D721Med (cell line): ENCODE measurements around the gene POLK.
"Not testable (repeated sequence)": the region's sequence is repeated elsewhere in the genome, so short reads cannot be mapped to it uniquely, and the experiment has no call there.

ENCODE experiments used
- DNase-seq: peaks from one replicate; pipeline ENCODE4 v3.0.0; 2011; ENCODE audit warnings: low spot score; ENCODE audit not compliant: insufficient read length
- FAIRE-seq: peaks from 2 replicates; lab custom pipeline; 2011; peaks lifted over from hg19 to GRCh38; lab: Jason Lieb, UNC
- TF ChIP-seq, protein P1 (sequence below): IDR thresholded peaks from 2 replicates; pipeline ENCODE4 v1.5.1; 2012; ENCODE audit warnings: mild to moderate bottlenecking, control low read depth; ENCODE audit not compliant: insufficient read depth; ENCODE audit errors: missing control alignments

POLK gene

DNA sequence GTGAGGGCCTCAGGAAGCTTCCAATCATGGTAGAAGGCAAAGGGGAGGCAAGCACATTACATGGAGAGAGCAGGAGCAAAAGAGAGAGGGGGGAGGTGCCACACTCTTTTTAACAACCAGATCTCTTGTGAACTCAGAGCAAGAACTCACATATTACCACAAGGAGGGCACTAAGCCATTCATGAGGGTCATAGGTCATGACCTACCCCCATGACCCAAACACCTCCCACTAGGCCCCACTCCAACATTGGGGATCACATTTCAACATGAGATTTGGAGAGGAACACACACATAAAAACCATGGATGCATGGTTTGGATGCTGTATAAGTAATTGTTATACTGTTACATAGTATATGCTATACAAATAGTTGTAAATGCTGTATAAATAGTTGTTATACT lies 17.5 kb downstream of the POLK start:
- no peak for FAIRE-seq
- DNase-seq, result no peak
- TF ChIP-seq, protein P1, sequence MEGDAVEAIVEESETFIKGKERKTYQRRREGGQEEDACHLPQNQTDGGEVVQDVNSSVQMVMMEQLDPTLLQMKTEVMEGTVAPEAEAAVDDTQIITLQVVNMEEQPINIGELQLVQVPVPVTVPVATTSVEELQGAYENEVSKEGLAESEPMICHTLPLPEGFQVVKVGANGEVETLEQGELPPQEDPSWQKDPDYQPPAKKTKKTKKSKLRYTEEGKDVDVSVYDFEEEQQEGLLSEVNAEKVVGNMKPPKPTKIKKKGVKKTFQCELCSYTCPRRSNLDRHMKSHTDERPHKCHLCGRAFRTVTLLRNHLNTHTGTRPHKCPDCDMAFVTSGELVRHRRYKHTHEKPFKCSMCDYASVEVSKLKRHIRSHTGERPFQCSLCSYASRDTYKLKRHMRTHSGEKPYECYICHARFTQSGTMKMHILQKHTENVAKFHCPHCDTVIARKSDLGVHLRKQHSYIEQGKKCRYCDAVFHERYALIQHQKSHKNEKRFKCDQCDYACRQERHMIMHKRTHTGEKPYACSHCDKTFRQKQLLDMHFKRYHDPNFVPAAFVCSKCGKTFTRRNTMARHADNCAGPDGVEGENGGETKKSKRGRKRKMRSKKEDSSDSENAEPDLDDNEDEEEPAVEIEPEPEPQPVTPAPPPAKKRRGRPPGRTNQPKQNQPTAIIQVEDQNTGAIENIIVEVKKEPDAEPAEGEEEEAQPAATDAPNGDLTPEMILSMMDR, result no peak

DNA sequence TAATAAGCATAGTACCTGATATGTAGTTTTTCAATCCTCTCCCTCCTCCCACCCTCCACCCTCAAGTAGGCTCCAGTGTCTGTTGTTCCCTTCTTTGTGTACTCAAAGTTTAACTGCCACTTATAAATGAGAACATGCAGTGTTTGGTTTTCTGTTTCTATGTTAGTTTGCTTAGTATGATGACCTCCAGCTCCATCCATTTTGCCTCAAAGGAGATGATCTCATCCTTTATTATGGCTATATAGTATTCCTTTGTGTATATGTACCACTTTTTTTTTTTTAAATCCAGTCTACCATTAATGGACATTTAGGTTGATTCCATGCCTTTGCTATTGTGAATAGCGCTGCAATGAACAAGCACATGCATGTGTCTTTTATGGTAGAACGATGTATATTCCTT lies 20.5 kb downstream of the POLK start:
- DNase-seq, result no peak
- FAIRE-seq, result no peak
- TF ChIP-seq, protein P1, result no peak

DNA sequence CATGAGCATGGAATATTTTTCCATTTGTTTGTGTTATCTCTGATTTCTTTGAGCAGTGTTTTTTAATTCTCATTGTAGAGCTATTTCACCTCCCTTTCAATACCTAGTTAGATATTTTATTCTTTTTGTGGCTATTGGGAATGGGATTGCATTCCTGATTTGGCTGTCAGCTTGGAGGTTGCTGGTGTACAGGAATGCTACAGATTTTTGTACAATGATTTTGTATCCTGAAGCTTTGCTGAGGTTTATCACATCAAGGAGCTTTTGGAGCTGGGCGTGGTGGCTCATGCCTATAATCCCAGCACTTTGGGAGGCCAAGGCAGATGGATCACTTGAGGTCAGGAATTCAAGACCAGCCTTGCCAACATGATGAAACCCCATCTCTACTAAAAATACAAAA lies 22.0 kb downstream of the POLK start:
- not testable (repeated sequence) for DNase-seq, FAIRE-seq

DNA sequence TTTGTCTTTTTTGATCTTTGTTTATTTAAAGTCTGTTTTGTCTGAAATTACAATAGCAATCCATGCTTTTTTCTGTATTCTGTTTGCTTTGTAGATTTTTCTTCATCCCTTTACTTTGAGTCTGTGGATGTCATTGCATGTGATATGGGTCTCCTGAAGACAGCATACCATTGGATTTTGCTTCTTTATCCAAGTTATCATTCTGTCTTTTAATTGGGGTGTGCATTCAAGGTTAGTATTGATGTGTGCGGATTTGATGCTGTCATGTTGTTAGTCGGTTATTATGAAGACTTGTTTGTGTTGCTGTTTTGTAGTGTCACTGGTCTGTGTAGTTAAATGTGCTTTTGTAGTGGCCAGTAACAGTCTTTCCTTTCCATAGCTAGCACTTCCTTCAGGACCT lies 23.0 kb downstream of the POLK start:
- no peak for DNase-seq
- FAIRE-seq, result no peak
- TF ChIP-seq, protein P1, result no peak

DNA sequence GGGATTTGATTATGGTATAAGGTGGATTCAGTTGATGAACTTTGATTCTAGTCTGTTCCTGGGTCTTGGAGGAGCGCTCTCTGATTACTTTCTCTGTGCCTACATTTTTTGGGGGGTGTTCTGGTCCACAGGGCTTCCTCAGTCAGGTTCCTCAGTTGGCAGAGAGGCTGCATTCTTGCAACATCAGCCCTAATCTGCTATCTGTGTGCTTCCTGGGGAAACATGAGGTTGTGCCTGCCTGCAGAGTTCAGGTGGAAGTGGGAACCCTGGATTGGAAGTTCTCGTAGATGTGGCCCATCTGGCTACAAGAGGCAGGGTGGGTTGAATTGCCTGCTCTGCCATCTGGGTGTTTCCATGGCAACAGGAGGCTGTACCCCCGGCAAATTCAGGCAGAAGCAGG lies 24.5 kb downstream of the POLK start:
- FAIRE-seq, result no peak
- TF ChIP-seq, protein P1, result no peak

DNA sequence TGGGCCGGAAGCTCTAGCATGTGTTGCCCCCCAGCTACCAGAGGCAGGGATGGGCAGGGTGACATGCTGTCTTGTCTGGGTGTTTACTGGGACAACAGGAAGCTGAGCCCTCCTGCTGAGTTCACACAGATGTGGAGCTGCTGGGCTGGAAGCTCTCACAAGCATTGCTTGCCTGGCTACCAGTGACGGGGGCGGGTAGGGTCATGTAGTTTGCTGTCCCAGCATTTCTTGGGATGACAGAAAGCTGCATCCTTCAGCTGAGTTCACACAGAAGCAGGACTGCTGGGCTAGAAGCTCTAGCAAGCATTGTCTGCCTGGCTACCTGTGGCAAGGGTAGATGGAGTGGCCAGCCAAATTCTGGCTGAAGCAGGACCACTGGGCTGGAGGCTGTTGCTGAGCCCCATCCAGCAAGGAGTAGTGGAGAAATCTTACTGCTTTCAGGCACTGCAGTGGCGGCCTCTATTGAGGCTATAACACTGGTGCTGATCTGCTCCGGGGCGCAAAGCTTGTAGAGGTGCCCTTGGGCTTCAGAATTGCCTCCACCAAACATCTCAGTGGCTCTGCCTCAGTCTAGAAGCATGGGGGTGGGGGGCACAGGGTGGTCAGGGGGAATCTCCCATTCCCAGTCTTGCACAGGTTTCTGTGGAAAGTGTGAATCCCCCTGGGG lies 25.1 kb downstream of the POLK start:
- FAIRE-seq (no peak), DNase-seq (no peak)
- TF ChIP-seq, protein P1, result no peak

More for the DNA sequence above, 24.5 kb downstream of the POLK start:
- no peak for DNase-seq

DNA sequence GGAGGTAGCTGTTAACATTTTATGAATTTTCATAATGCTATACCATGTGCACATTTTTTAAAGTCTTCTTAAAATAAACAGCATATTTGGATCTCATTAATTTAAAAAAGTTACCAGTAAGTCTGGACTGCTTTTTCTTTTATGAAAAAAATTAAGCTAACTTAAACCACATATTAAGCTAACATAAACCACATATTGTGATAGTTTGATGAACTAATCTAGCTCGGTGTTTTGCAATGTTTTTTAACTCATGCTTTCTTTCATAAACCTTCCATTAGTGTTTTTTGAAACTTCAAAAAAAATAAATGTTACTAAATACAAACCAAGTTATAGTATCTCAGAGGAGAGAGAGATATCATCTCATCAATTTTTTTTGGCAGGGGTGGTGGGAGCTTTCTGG lies 26.5 kb downstream of the POLK start:
- FAIRE-seq, result no peak
- DNase-seq, result no peak
- TF ChIP-seq, protein P1, result no peak
